H1 (cell line): ENCODE results near the gene MAP1LC3A. TPM values are rescaled to one million over a fixed set of nuclear protein-coding genes. Genes with fewer than 3 reads are reported as not detected.

Source experiments
- CTCF ChIA-PET: fragments of 300-600 bp; sonication (Branson Sonifier 250); formaldehyde crosslinking; loops from one replicate; lab custom pipeline; 2021; ENCODE audit not compliant: partially characterized antibody; lab: Charles Lee
- POLR2A ChIA-PET: fragments of 300-600 bp; sonication (Branson Sonifier 250); formaldehyde crosslinking; loops from one replicate; lab custom pipeline; 2021; ENCODE audit warnings: inconsistent platforms; ENCODE audit not compliant: partially characterized antibody; lab: Charles Lee
- DNase-seq, 2 experiments: peaks; one replicate each; pipeline versions ENCODE4 v3.0.0 to v3.0.0-alpha.2; 2010 to 2022; ENCODE audit warnings: low spot score in 2 of 2, low read depth in 1 of 2, mixed read lengths in 1 of 2
- FAIRE-seq: peaks from 2 replicates; lab custom pipeline; 2011; peaks lifted over from hg19 to GRCh38; lab: Jason Lieb, UNC
- H2AFZ ChIP-seq: 2 replicates; pipeline ENCODE4 v1.8.1; 2012; ENCODE audit warnings: low read length, inconsistent platforms
- H2AK5ac ChIP-seq: 2 replicates; pipeline ENCODE4 v1.6.1; 2013; ENCODE audit warnings: low read depth, low read length
- H2BK120ac ChIP-seq: replicated peaks from 2 replicates; pipeline ENCODE3; 2013; ENCODE audit warnings: low read depth, low read length, inconsistent platforms
- H2BK12ac ChIP-seq: 2 replicates; pipeline ENCODE4 v1.6.1; 2013; ENCODE audit warnings: low read depth, low read length
- H2BK15ac ChIP-seq: 2 replicates; pipeline ENCODE4 v1.6.1; 2013; ENCODE audit warnings: low read length
- H2BK20ac ChIP-seq: 2 replicates; pipeline ENCODE4 v1.6.1; 2013; ENCODE audit warnings: low read length
- H2BK5ac ChIP-seq: 2 replicates; pipeline ENCODE4 v1.6.1; 2013; ENCODE audit warnings: low read depth, low read length
- H3K14ac ChIP-seq: 2 replicates; pipeline ENCODE4 v1.6.1; 2013; ENCODE audit warnings: inconsistent platforms; ENCODE audit not compliant: insufficient read length
- H3K18ac ChIP-seq: 2 replicates; pipeline ENCODE4 v1.6.1; 2013; ENCODE audit warnings: low read length; ENCODE audit errors: extremely low read depth
- H3K23ac ChIP-seq: 2 replicates; pipeline ENCODE4 v1.6.1; 2013; ENCODE audit warnings: inconsistent platforms; ENCODE audit not compliant: insufficient read length
- H3K23me2 ChIP-seq: 2 replicates; pipeline ENCODE4 v1.6.1; 2013; ENCODE audit warnings: low read depth, low read length
- H3K27ac ChIP-seq: 2 replicates; pipeline ENCODE4 v1.6.1; 2011; ENCODE audit warnings: low read depth, low read length, inconsistent platforms
- H3K27me3 ChIP-seq, 4 experiments: replicated peaks in 1 of 4; 1 replicate in 1 of 4; 2 replicates in 3 of 4; pipeline versions ENCODE4 v1.6.1 to v1.8.1; 2011 to 2013; ENCODE audit warnings: low read length in 3 of 4, mild to moderate bottlenecking in 3 of 4, inconsistent platforms in 2 of 4, mixed read lengths in 2 of 4, moderate library complexity in 1 of 4; ENCODE audit not compliant: control insufficient read depth in 3 of 4, insufficient read depth in 3 of 4; ENCODE audit errors: extremely low read depth in 1 of 4
- H3K36me3 ChIP-seq, 4 experiments: 2 replicates each; pipeline versions ENCODE4 v1.6.1 to v1.8.1; 2011 to 2013; ENCODE audit warnings: mild to moderate bottlenecking in 4 of 4, low read length in 3 of 4, moderate library complexity in 2 of 4, control low read depth in 1 of 4, inconsistent platforms in 1 of 4; ENCODE audit not compliant: insufficient read depth in 4 of 4, control insufficient read depth in 2 of 4
- H3K4ac ChIP-seq: replicated peaks from 2 replicates; pipeline ENCODE3; 2013; ENCODE audit warnings: low read length, low read depth, mixed read lengths, inconsistent platforms; ENCODE audit not compliant: insufficient read length
- H3K4me1 ChIP-seq, 4 experiments: replicated peaks in 1 of 4; 1 replicate in 1 of 4; 2 replicates in 3 of 4; pipeline versions ENCODE4 v1.6.1 to v1.8.1; 2011 to 2013; ENCODE audit warnings: low read length in 3 of 4, inconsistent platforms in 2 of 4, mixed read lengths in 1 of 4; ENCODE audit not compliant: insufficient read depth in 4 of 4, control insufficient read depth in 3 of 4
- H3K4me2 ChIP-seq, 2 experiments: 2 replicates each; pipeline versions ENCODE4 v1.6.1 to v1.8.1; 2011 to 2013; ENCODE audit warnings: low read depth in 2 of 2, low read length in 2 of 2, control low read depth in 1 of 2, inconsistent platforms in 1 of 2, mild to moderate bottlenecking in 1 of 2; ENCODE audit not compliant: insufficient read depth in 1 of 2
- H3K4me3 ChIP-seq, 4 experiments: fragments of 200-600, 300-600 bp in 1 of 4; sonication (generic), shearing (Covaris generic), sonication (Bioruptor Twin) in 1 of 4; 2 replicates each; pipeline versions ENCODE4 v1.5.1 to v1.8.1; 2011 to 2016; ENCODE audit warnings: low read length in 4 of 4, low read depth in 3 of 4, control low read depth in 2 of 4, inconsistent platforms in 2 of 4, mild to moderate bottlenecking in 2 of 4, mixed read lengths in 1 of 4, moderate library complexity in 1 of 4; ENCODE audit not compliant: insufficient read depth in 2 of 4; ENCODE audit errors: extremely low read depth in 1 of 4
- H3K56ac ChIP-seq: replicated peaks from 2 replicates; pipeline ENCODE3; 2013; ENCODE audit warnings: low read depth, mild to moderate bottlenecking, mixed read lengths, low read length, inconsistent platforms; ENCODE audit not compliant: insufficient read length
- H3K79me1 ChIP-seq: 2 replicates; pipeline ENCODE4 v1.6.1; 2013; ENCODE audit warnings: low read depth, low read length, control low read depth
- H3K79me2 ChIP-seq, 2 experiments: 2 replicates each; pipeline versions ENCODE4 v1.6.1 to v1.8.1; 2012 to 2013; ENCODE audit warnings: low read length in 2 of 2, mild to moderate bottlenecking in 2 of 2, inconsistent platforms in 1 of 2; ENCODE audit not compliant: insufficient read depth in 2 of 2, control insufficient read depth in 1 of 2
- H3K9ac ChIP-seq, 4 experiments: replicated peaks in 1 of 4; 1 replicate in 1 of 4; 2 replicates in 3 of 4; pipeline versions ENCODE4 v1.6.1 to v1.8.1; 2011 to 2013; ENCODE audit warnings: low read depth in 3 of 4, low read length in 3 of 4, control low read depth in 2 of 4, mild to moderate bottlenecking in 2 of 4, moderate library complexity in 2 of 4, inconsistent platforms in 1 of 4; ENCODE audit errors: extremely low read depth in 1 of 4
- H3K9me3 ChIP-seq, 2 experiments: 2 replicates each; pipeline versions ENCODE4 v1.6.1 to v1.8.1; 2012 to 2013; ENCODE audit warnings: mild to moderate bottlenecking in 2 of 2, moderate library complexity in 2 of 2, control low read depth in 1 of 2, inconsistent platforms in 1 of 2, low read depth in 1 of 2, low read length in 1 of 2, mixed read lengths in 1 of 2; ENCODE audit not compliant: insufficient read depth in 2 of 2
- H4K20me1 ChIP-seq, 2 experiments: replicated peaks in 1 of 2; 2 replicates each; pipeline versions ENCODE3 to v1.8.1; 2011 to 2013; ENCODE audit warnings: inconsistent platforms in 2 of 2, low read length in 2 of 2, mild to moderate bottlenecking in 1 of 2; ENCODE audit not compliant: insufficient read depth in 2 of 2, control insufficient read depth in 1 of 2
- H4K5ac ChIP-seq: 2 replicates; pipeline ENCODE4 v1.6.1; 2013; ENCODE audit warnings: low read length, low read depth, mixed read lengths, inconsistent platforms; ENCODE audit not compliant: insufficient read length
- H4K8ac ChIP-seq: 2 replicates; pipeline ENCODE4 v1.8.0; 2013; ENCODE audit warnings: mild to moderate bottlenecking, moderate library complexity, low read length, inconsistent platforms; ENCODE audit not compliant: insufficient read depth; ENCODE audit errors: extremely low read depth
- H4K91ac ChIP-seq: replicated peaks from 2 replicates; pipeline ENCODE3; 2013; ENCODE audit warnings: low read length, mixed read lengths, inconsistent platforms; ENCODE audit not compliant: insufficient read length
- CREB1 ChIP-seq: IDR thresholded peaks from 2 replicates; pipeline ENCODE4 v1.6.1; 2012; ENCODE audit warnings: inconsistent platforms
- CTBP2 ChIP-seq: IDR thresholded peaks from 2 replicates; pipeline ENCODE4 v1.7.0; 2011; ENCODE audit warnings: borderline replicate concordance, mild to moderate bottlenecking, moderate library complexity, mixed read lengths, low read length; ENCODE audit not compliant: insufficient read depth, insufficient read length
- E2F6 ChIP-seq: IDR thresholded peaks from 2 replicates; pipeline ENCODE4 v1.6.1; 2012; ENCODE audit warnings: inconsistent platforms
- EP300 ChIP-seq, 2 experiments: IDR thresholded peaks; 1 replicate in 1 of 2; 2 replicates in 1 of 2; pipeline ENCODE4 v1.6.1; 2011 to 2012; ENCODE audit warnings: low read depth in 2 of 2, low read length in 2 of 2, mild to moderate bottlenecking in 2 of 2, borderline replicate concordance in 1 of 2, inconsistent platforms in 1 of 2, moderate library complexity in 1 of 2
- EZH2 ChIP-seq: fragments of 200-600 bp; sonication (generic); IDR thresholded peaks from 2 replicates; pipeline ENCODE4 v1.7.1; 2012; ENCODE audit warnings: low read depth, mild to moderate bottlenecking, moderate library complexity, low read length, inconsistent platforms; ENCODE audit not compliant: severe bottlenecking
- FOSL1 ChIP-seq: IDR thresholded peaks from 2 replicates; pipeline ENCODE4 v1.6.1; 2011; ENCODE audit warnings: mild to moderate bottlenecking, low read depth, low read length, moderate library complexity; ENCODE audit not compliant: insufficient read depth
- HDAC2 ChIP-seq, 2 experiments: fragments of 300-600 bp in 1 of 2; sonication (generic) in 1 of 2; IDR thresholded peaks; 2 replicates each; pipeline ENCODE4 v1.6.1; 2011 to 2012; ENCODE audit warnings: low read depth in 2 of 2, low read length in 2 of 2, mild to moderate bottlenecking in 2 of 2, moderate library complexity in 2 of 2, borderline replicate concordance in 1 of 2, inconsistent platforms in 1 of 2
- JUND ChIP-seq: IDR thresholded peaks from 2 replicates; pipeline ENCODE4 v1.6.1; 2011; ENCODE audit warnings: mild to moderate bottlenecking, improper control_type of control experiment, low read length
- PHF8 ChIP-seq: fragments of 200-600 bp; sonication (generic); conservative IDR thresholded peaks from 2 replicates; pipeline ENCODE4 v1.7.1; 2012; ENCODE audit warnings: low read depth, mild to moderate bottlenecking, inconsistent platforms, low read length, moderate library complexity
- RBBP5 ChIP-seq: IDR thresholded peaks from 2 replicates; pipeline ENCODE4 v1.7.1; 2012; ENCODE audit warnings: low read depth, mild to moderate bottlenecking, inconsistent platforms, low read length, moderate library complexity, borderline replicate concordance
- SIX5 ChIP-seq: IDR thresholded peaks from 2 replicates; pipeline ENCODE4 v1.6.1; 2011; ENCODE audit warnings: mild to moderate bottlenecking, low read depth, low read length
- SP4 ChIP-seq: IDR thresholded peaks from 2 replicates; pipeline ENCODE4 v1.6.1; 2012; ENCODE audit warnings: low read length, inconsistent platforms
- TBP ChIP-seq: IDR thresholded peaks from 2 replicates; pipeline ENCODE4 v1.6.1; 2011; ENCODE audit warnings: low read depth, low read length, improper control_type of control experiment
- TEAD4 ChIP-seq: IDR thresholded peaks from 2 replicates; pipeline ENCODE4 v1.6.1; 2012; ENCODE audit warnings: low read depth, low read length, inconsistent platforms, mixed read lengths
- polyA plus RNA-seq, 7 experiments: library from polyadenylated mRNA; depleted of rRNA in 3 of 7; stranded (reverse) in 5 of 7; unstranded in 2 of 7; fragments of >200 nt in 5 of 7; fragments of 200-250 nt in 2 of 7; gene quantifications; 1 replicate in 5 of 7; 2 replicates in 1 of 7; 4 replicates in 1 of 7; pipeline versions ENCODE4 v1.2.1 to v1.2.3, GENCODE V29; 2011 to 2013; ENCODE audit warnings: missing spikeins in 2 of 7, mixed read lengths in 2 of 7
- total RNA-seq: library from RNA; stranded (reverse); fragmentation: NEBNext Ultra II Directional; extraction: Animal tissue kit (Norgen Biotek cat#: 25700); gene quantifications from 2 replicates; pipeline ENCODE4 v1.2.1, GENCODE V29; 2021

MAP1LC3A gene
- total and polyA plus RNA-seq, 2 of the 8 experiments (the other 6 are each of a cell fraction or from before 2014, with no cell fraction given) = 5.0 to 6.1 TPM

- DNase-seq (no peak), FAIRE-seq (no peak)
- Histone ChIP-seq H2BK5ac (no peak overlapping the region), H3K23me2 (peaks cover 10% of the 10 kb centered on the region), H2BK15ac (no peak overlapping the region), H4K5ac (no peak overlapping the region), H3K27me3 (no peaks in the 10 kb centered on the region), H4K20me1 (peaks cover 0 to 3% of the 10 kb centered on the region in 2 experiments), H2AFZ (no peak overlapping the region), H2BK120ac (no peak overlapping the region), H2AK5ac (no peak overlapping the region), H3K9ac (no peak overlapping the region), H3K4me3 (no peak overlapping the region), H3K79me2 (peaks cover 0 to 13% of the 10 kb centered on the region in 2 experiments; a peak in 3 of 4 replicates), H3K79me1 (no peaks in the 10 kb centered on the region), H3K18ac (no peak overlapping the region), H4K91ac (no peak overlapping the region), H3K56ac (no peak overlapping the region), H3K9me3 (no peaks in the 10 kb centered on the region), H3K23ac (no peak overlapping the region), H2BK12ac (no peak overlapping the region), H3K14ac (no peak overlapping the region), H3K4me2 (no peak overlapping the region), H2BK20ac (no peak overlapping the region), H3K27ac (no peak overlapping the region), H3K36me3 (peaks cover 0 to 9% (median 1%) of the 10 kb centered on the region in 4 experiments; a peak in 2 of 8 replicates), H4K8ac (no peak overlapping the region), H3K4ac (no peak overlapping the region), H3K4me1 (peaks cover 0 to 3% (median 3%) of the 10 kb centered on the region in 4 experiments; a peak in 3 of 7 replicates)
- ChIA-PET CTCF (interaction anchor here (1.0 to 1.6 kb wide), 2 partner anchors 10 to 38 kb away, joined by 3 to 5 read pairs; no protein-coding TSS in a partner anchor), POLR2A (no interaction called here)
- TF ChIP-seq E2F6 (no peak), RBBP5 (no peak), CTBP2 (no peak), EZH2 (no peak), TBP (no peak), SP4 (no peak), TEAD4 (no peak), SIX5 (no peak), FOSL1 (no peak), JUND (no peak), HDAC2 (IDR thresholded peaks at IDR 0.05; ENCODE audit: borderline replicate concordance in 1 of 2, low read depth in 2 of 2, low read length in 2 of 2) (no peak), EP300 (IDR thresholded peaks at IDR 0.05; ENCODE audit: borderline replicate concordance in 1 of 2, low read depth in 2 of 2, low read length in 2 of 2) (no peak), CREB1 (no peak), PHF8 (no peak)
These were observed 45.5 kb upstream of the MAP1LC3A start for GRCh38 chr20:34512955-34513419.
